NT2/D1 (cell line): ENCODE measurements around the gene CASTOR1.
A peak's percentile ranks its signal among the peaks of the same experiment; 100 is the strongest.

Source experiments
- DNase-seq: peaks from one replicate; pipeline ENCODE4 v3.0.0-alpha.2; 2011; ENCODE audit warnings: low read depth, low spot score
- H3K27me3 ChIP-seq: 2 replicates; pipeline ENCODE4 v1.6.0; 2011; ENCODE audit warnings: mild to moderate bottlenecking; ENCODE audit not compliant: insufficient read length, insufficient read depth
- H3K36me3 ChIP-seq: 2 replicates; pipeline ENCODE4 v1.6.1; 2011; ENCODE audit warnings: mild to moderate bottlenecking, low read length, mixed read lengths; ENCODE audit not compliant: insufficient read depth, insufficient read length
- H3K4me1 ChIP-seq: 2 replicates; pipeline ENCODE4 v1.5.1; 2011; ENCODE audit not compliant: insufficient read depth, insufficient read length
- H3K4me3 ChIP-seq: 2 replicates; pipeline ENCODE4 v1.5.1; 2011; ENCODE audit warnings: low read depth; ENCODE audit not compliant: insufficient read length
- H3K9ac ChIP-seq: 2 replicates; pipeline ENCODE4 v1.6.0; 2011; ENCODE audit warnings: low read depth; ENCODE audit not compliant: insufficient read length
- H3K9me3 ChIP-seq: 2 replicates; pipeline ENCODE4 v1.5.1; 2011; ENCODE audit warnings: mild to moderate bottlenecking, low read length; ENCODE audit not compliant: insufficient read depth
- SUZ12 ChIP-seq: IDR thresholded peaks from 2 replicates; pipeline ENCODE4 v1.6.1; 2011; ENCODE audit not compliant: insufficient read length, insufficient read depth; ENCODE audit errors: extremely low read depth
- YY1 ChIP-seq: IDR thresholded peaks from 2 replicates; pipeline ENCODE4 v1.6.1; 2011; ENCODE audit not compliant: insufficient read length, insufficient read depth
- ZNF274 ChIP-seq: IDR thresholded peaks from 2 replicates; pipeline ENCODE4 v1.6.1; 2011; ENCODE audit warnings: mild to moderate bottlenecking, low read depth, low read length

CASTOR1 gene

GRCh38 chr22:30250661-30251267 is 38.5 kb downstream of the CASTOR1 start:
- DNase-seq = no peak
- H3K9ac ChIP-seq = no peak overlapping the region
- H3K4me3 ChIP-seq = no peak overlapping the region
- peaks cover 5% of the 10 kb centered on the region for H3K36me3 ChIP-seq
- H3K27me3 ChIP-seq = peaks cover 6% of the 10 kb centered on the region
- TF ChIP-seq ZNF274 = no peak
- no peak for TF ChIP-seq YY1
- no peak for TF ChIP-seq SUZ12
- no peaks in the 10 kb centered on the region for H3K9me3 ChIP-seq
- peaks cover 26% of the 10 kb centered on the region for H3K4me1 ChIP-seq

DNA sequence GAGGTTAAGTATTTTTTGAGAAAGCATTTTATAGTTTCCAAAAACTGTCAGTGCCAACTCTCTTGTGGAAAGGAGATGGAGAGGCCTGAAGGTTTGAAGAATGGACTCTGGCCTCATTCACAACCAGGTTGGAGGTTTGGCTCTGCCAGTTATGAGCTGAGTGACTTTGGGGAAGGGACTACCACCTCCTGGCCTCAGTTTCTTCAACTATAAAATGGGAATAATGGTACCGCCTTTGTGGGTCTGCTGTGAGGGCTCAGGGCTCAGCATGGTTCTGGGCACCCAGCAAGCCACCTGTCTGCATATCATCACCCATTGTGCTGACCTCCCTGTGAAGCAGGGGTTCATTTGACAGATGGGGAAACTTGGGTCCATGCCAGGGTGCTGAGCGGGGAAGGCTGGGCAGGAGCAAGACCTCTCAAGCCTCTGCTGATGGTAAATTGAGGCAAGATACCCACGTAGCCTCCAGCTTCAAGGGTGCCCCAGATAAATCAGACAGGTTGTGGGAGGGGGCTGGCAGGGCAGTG is 39.2 kb downstream of the CASTOR1 start:
- Histone ChIP-seq H3K27me3 (peaks cover 7% of the 10 kb centered on the region), H3K4me1 (peaks cover 27% of the 10 kb centered on the region), H3K36me3 (peaks cover 4% of the 10 kb centered on the region), H3K9ac (no peak overlapping the region), H3K9me3 (no peaks in the 10 kb centered on the region), H3K4me3 (no peak overlapping the region)
- no peak for TF ChIP-seq SUZ12
- TF ChIP-seq YY1 = no peak
- TF ChIP-seq ZNF274 = no peak
- no peak for DNase-seq

GRCh38 chr22:30249049-30250038 is 40.0 kb downstream of the CASTOR1 start:
- H3K36me3 ChIP-seq = peaks cover 7% of the 10 kb centered on the region
- H3K4me3 ChIP-seq = no peak overlapping the region
- DNase-seq = no peak
- peak overlapping the region; percentile 8 for H3K9ac ChIP-seq
- H3K9me3 ChIP-seq = no peaks in the 10 kb centered on the region
- peaks cover 14% of the 10 kb centered on the region for H3K27me3 ChIP-seq
- no peak for TF ChIP-seq YY1
- TF ChIP-seq ZNF274 = no peak
- TF ChIP-seq SUZ12 = no peak
- H3K4me1 ChIP-seq = peaks cover 27% of the 10 kb centered on the region

GRCh38 chr22:30248484-30248883 is 40.8 kb downstream of the CASTOR1 start:
- no peak for DNase-seq
- H3K9ac ChIP-seq = no peak overlapping the region
- no peak for TF ChIP-seq SUZ12
- no peak for TF ChIP-seq YY1
- no peak for TF ChIP-seq ZNF274

GRCh38 chr22:30247974-30248373 is 41.3 kb downstream of the CASTOR1 start:
- H3K4me3 ChIP-seq = no peak overlapping the region
- DNase-seq = no peak
- TF ChIP-seq YY1 (no peak), SUZ12 (no peak), ZNF274 (no peak)
- H3K9ac ChIP-seq = no peak overlapping the region
- H3K9me3 ChIP-seq = no peaks in the 10 kb centered on the region
- H3K4me1 ChIP-seq = peaks cover 21% of the 10 kb centered on the region
- H3K27me3 ChIP-seq = peaks cover 14% of the 10 kb centered on the region
- H3K36me3 ChIP-seq = peaks cover 21% of the 10 kb centered on the region

More at GRCh38 chr22:30248484-30248883, 40.8 kb downstream of the CASTOR1 start:
- peaks cover 24% of the 10 kb centered on the region for H3K4me1 ChIP-seq
- peaks cover 16% of the 10 kb centered on the region for H3K36me3 ChIP-seq
- H3K4me3 ChIP-seq = no peak overlapping the region
- no peaks in the 10 kb centered on the region for H3K9me3 ChIP-seq
- H3K27me3 ChIP-seq = peaks cover 14% of the 10 kb centered on the region

DNA sequence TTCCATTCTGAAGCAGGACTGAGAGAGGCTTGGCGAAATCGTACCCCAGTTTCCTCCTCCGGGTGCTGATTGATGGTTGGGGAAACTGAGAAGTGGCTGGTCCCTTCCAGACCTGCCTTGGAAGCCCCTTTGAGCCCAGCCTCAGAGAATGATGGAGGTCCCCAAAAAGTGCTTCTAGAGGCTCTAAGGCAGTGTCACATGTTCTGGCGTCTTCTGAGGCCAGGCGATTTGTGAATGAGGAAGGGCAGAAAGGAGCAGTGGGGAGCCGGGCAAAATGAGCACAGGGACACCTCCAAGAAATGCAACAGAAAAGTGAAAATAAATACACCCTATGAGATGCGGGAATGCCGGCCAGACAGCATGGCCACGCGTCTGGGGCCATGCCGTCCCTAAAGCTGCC is 41.7 kb downstream of the CASTOR1 start:
- TF ChIP-seq ZNF274 = no peak
- no peak for TF ChIP-seq YY1
- no peak for TF ChIP-seq SUZ12
- H3K9me3 ChIP-seq = no peaks in the 10 kb centered on the region
- no peak overlapping the region for H3K4me3 ChIP-seq
- peaks cover 14% of the 10 kb centered on the region for H3K27me3 ChIP-seq
- H3K36me3 ChIP-seq = peaks cover 25% of the 10 kb centered on the region
- no peak for DNase-seq
- peaks cover 18% of the 10 kb centered on the region for H3K4me1 ChIP-seq
- H3K9ac ChIP-seq = no peak overlapping the region
